HG03521 (cell line): Measurements from ENCODE around the gene POU2AF2.
"Not testable (repeated sequence)": the region's sequence is repeated elsewhere in the genome, so short reads cannot be mapped to it uniquely, and the experiment has no call there.

Experiments used
- ATAC-seq: cut with Tn5 transposase; IDR thresholded peaks from one replicate; pipeline ENCODE4 v1.9.1; 2021; ENCODE audit warnings: mild to moderate bottlenecking, moderate library complexity; ENCODE audit not compliant: unreplicated experiment

Gene POU2AF2

GRCh38 chr11:111245425-111245824, at the start of gene POU2AF2:
POU2AF2 (plus strand) TSS chr11:111245725; CDS start chr11:111245854, 129 bp downstream.
- no peak for ATAC-seq

GRCh38 chr11:111200010-111200534, 45.5 kb upstream of the POU2AF2 start:
- no peak for ATAC-seq

- no peak for ATAC-seq
These were observed 41.3 kb upstream of the POU2AF2 start for GRCh38 chr11:111204211-111204610.

- ATAC-seq = no peak
These were observed 39.7 kb upstream of the POU2AF2 start for GRCh38 chr11:111205632-111206385.

- ATAC-seq = no peak
These were observed 39.1 kb upstream of the POU2AF2 start for GRCh38 chr11:111206472-111206871.

- ATAC-seq = no peak
These were observed 38.3 kb upstream of the POU2AF2 start for GRCh38 chr11:111207213-111207612.

- no peak for ATAC-seq
These were observed 35.8 kb upstream of the POU2AF2 start for GRCh38 chr11:111209543-111210355.

GRCh38 chr11:111213256-111213655, 32.3 kb upstream of the POU2AF2 start:
- no peak for ATAC-seq

- no peak for ATAC-seq
These were observed 24.8 kb upstream of the POU2AF2 start for GRCh38 chr11:111220721-111221120.

- no peak for ATAC-seq
These were observed 24.3 kb upstream of the POU2AF2 start for GRCh38 chr11:111221208-111221607.

- not testable (repeated sequence) for ATAC-seq
These were observed 23.6 kb upstream of the POU2AF2 start for GRCh38 chr11:111221936-111222335.

- ATAC-seq = not testable (repeated sequence)
These were observed 22.6 kb upstream of the POU2AF2 start for GRCh38 chr11:111222821-111223455.

GRCh38 chr11:111225881-111226280, 19.6 kb upstream of the POU2AF2 start:
- no peak for ATAC-seq

GRCh38 chr11:111229604-111230003, 15.9 kb upstream of the POU2AF2 start:
- no peak for ATAC-seq

GRCh38 chr11:111230122-111230465, 15.4 kb upstream of the POU2AF2 start:
- ATAC-seq = peak; percentile 31

- no peak for ATAC-seq
These were observed 13.7 kb upstream of the POU2AF2 start for GRCh38 chr11:111231836-111232235.

GRCh38 chr11:111236383-111236782, 9.1 kb upstream of the POU2AF2 start:
- ATAC-seq = no peak

- ATAC-seq = no peak
These were observed 7.6 kb upstream of the POU2AF2 start for GRCh38 chr11:111237926-111238325.

- no peak for ATAC-seq
These were observed 1.4 kb downstream of the POU2AF2 start for GRCh38 chr11:111246956-111247355.

- ATAC-seq = no peak
These were observed 5.4 kb downstream of the POU2AF2 start for GRCh38 chr11:111250936-111251335.

- no peak for ATAC-seq
These were observed 7.6 kb downstream of the POU2AF2 start for GRCh38 chr11:111253131-111253530.
